GM23338 (cell line): ENCODE measurements around the gene SHOC1. TPM values are rescaled to one million over a fixed set of nuclear protein-coding genes. Genes with fewer than 3 reads are reported as not detected.

Experiments used
- ATAC-seq: fragments of 200-7000 bp; cut with Tn5 transposase; 3 replicates; pipeline ENCODE4 v1.9.1; 2020
- DNase-seq: peaks from one replicate; pipeline ENCODE4 v3.0.0-alpha.2; 2015; ENCODE audit warnings: low spot score
- H2AFZ ChIP-seq: fragments of 200-600 bp; sonication (generic); 2 replicates; pipeline ENCODE4 v1.8.0; 2016; ENCODE audit warnings: antibody characterized with exemption, mild to moderate bottlenecking, moderate library complexity
- H3F3A ChIP-seq: fragments of 200-600 bp; sonication (generic); replicated peaks from 2 replicates; pipeline ENCODE4 v1.8.0; 2017; ENCODE audit warnings: antibody characterized with exemption, mixed run types, low read depth
- H3K27ac ChIP-seq: fragments of 200-600 bp; sonication (generic); 2 replicates; pipeline ENCODE4 v1.6.1; 2016; ENCODE audit warnings: low read depth
- H3K27me3 ChIP-seq: fragments of 200-600 bp; sonication (generic); 2 replicates; pipeline ENCODE4 v1.8.0; 2016; ENCODE audit warnings: mild to moderate bottlenecking, mixed run types, moderate library complexity; ENCODE audit not compliant: insufficient read depth
- H3K36me3 ChIP-seq: fragments of 200-600 bp; sonication (generic); 2 replicates; pipeline ENCODE4 v1.8.0; 2016; ENCODE audit warnings: mild to moderate bottlenecking; ENCODE audit not compliant: insufficient read depth
- H3K4me1 ChIP-seq: fragments of 200-600 bp; sonication (generic); 2 replicates; pipeline ENCODE4 v1.8.0; 2016; ENCODE audit warnings: mild to moderate bottlenecking, moderate library complexity; ENCODE audit not compliant: insufficient read depth
- H3K4me2 ChIP-seq: fragments of 200-600 bp; sonication (generic); 2 replicates; pipeline ENCODE4 v1.7.1; 2017; ENCODE audit warnings: mixed run types
- H3K4me3 ChIP-seq: fragments of 200-600 bp; sonication (generic); 2 replicates; pipeline ENCODE4 v1.6.1; 2016; ENCODE audit warnings: mixed run types
- H3K79me2 ChIP-seq: fragments of 200-600 bp; sonication (generic); replicated peaks from 2 replicates; pipeline ENCODE4 v1.8.0; 2017; ENCODE audit warnings: mild to moderate bottlenecking; ENCODE audit not compliant: insufficient read depth
- H3K9me2 ChIP-seq: fragments of 200-600 bp; sonication (generic); 2 replicates; pipeline ENCODE4 v1.8.0; 2017; ENCODE audit not compliant: insufficient read depth
- H4K20me1 ChIP-seq: fragments of 200-600 bp; sonication (generic); replicated peaks from 2 replicates; pipeline ENCODE4 v1.8.0; 2017; ENCODE audit warnings: mild to moderate bottlenecking; ENCODE audit not compliant: insufficient read depth
- H3K27ac Mint-ChIP-seq: 2 replicates; pipeline ENCODE4 v1.8.0; 2020; ENCODE audit warnings: inconsistent platforms, mild to moderate bottlenecking, moderate library complexity, mixed read lengths
- H3K27me3 Mint-ChIP-seq: 3 replicates; pipeline ENCODE4 v1.8.0; 2022; ENCODE audit warnings: low read depth, mild to moderate bottlenecking, moderate library complexity, mixed read lengths, inconsistent platforms; ENCODE audit not compliant: insufficient read depth, poor library complexity
- H3K36me3 Mint-ChIP-seq: 3 replicates; pipeline ENCODE4 v1.8.0; 2021; ENCODE audit warnings: low read depth, mild to moderate bottlenecking, inconsistent platforms, moderate library complexity, mixed read lengths
- H3K4me1 Mint-ChIP-seq: 3 replicates; pipeline ENCODE4 v1.8.0; 2020; ENCODE audit warnings: mild to moderate bottlenecking, inconsistent platforms, mixed read lengths
- H3K4me3 Mint-ChIP-seq: 3 replicates; pipeline ENCODE4 v1.8.0; 2021; ENCODE audit warnings: moderate library complexity, mild to moderate bottlenecking, inconsistent platforms, mixed read lengths
- H3K9me3 Mint-ChIP-seq: 3 replicates; pipeline ENCODE4 v1.8.0; 2020; ENCODE audit warnings: moderate library complexity, mild to moderate bottlenecking, inconsistent platforms, mixed read lengths
- CREB1 ChIP-seq: fragments of 250-450 bp; sonication (Bioruptor Pico); IDR thresholded peaks from 2 replicates; pipeline ENCODE4 v1.5.0; 2020; ENCODE audit warnings: low read depth, mild to moderate bottlenecking, moderate library complexity
- CTCF ChIP-seq, 2 experiments: fragments of 200-600 bp in 1 of 2; sonication (generic) in 1 of 2; conservative IDR thresholded peaks; 2 replicates each; pipeline versions ENCODE4 v1.5.1 to v1.6.1; 2016 to 2017; ENCODE audit warnings: antibody characterized with exemption in 2 of 2, low read depth in 2 of 2, mild to moderate bottlenecking in 2 of 2, moderate library complexity in 1 of 2
- ETS1 ChIP-seq: IDR thresholded peaks from 2 replicates; pipeline ENCODE4 v1.6.1; 2016; ENCODE audit warnings: antibody characterized with exemption
- EZH2 ChIP-seq: fragments of 200-600 bp; sonication (generic); IDR thresholded peaks from one replicate; pipeline ENCODE4 v1.8.0; 2017; ENCODE audit warnings: antibody characterized with exemption, mild to moderate bottlenecking, low read depth; ENCODE audit not compliant: unreplicated experiment
- EZH2phosphoT487 ChIP-seq: fragments of 200-600 bp; sonication (generic); IDR thresholded peaks from one replicate; pipeline ENCODE4 v1.8.1; 2018; ENCODE audit warnings: antibody characterized with exemption; ENCODE audit not compliant: unreplicated experiment
- JUNB ChIP-seq: IDR thresholded peaks from one replicate; pipeline ENCODE4 v1.6.1; 2016; ENCODE audit warnings: antibody characterized with exemption; ENCODE audit not compliant: unreplicated experiment
- NANOG ChIP-seq: IDR thresholded peaks from 2 replicates; pipeline ENCODE4 v1.6.1; 2016; ENCODE audit warnings: antibody characterized with exemption, borderline replicate concordance
- POLR2AphosphoS5 ChIP-seq: IDR thresholded peaks from 2 replicates; pipeline ENCODE4 v1.6.1; 2016; ENCODE audit warnings: antibody characterized with exemption, low read depth
- REST ChIP-seq: IDR thresholded peaks from one replicate; pipeline ENCODE4 v1.6.1; 2018; ENCODE audit warnings: antibody characterized with exemption; ENCODE audit not compliant: unreplicated experiment
- STAT1 ChIP-seq: IDR thresholded peaks from one replicate; pipeline ENCODE4 v1.6.1; 2016; ENCODE audit warnings: antibody characterized with exemption; ENCODE audit not compliant: unreplicated experiment
- ZNF114 ChIP-seq: fragments of 250-450 bp; sonication (Bioruptor Pico); IDR thresholded peaks from 2 replicates; pipeline ENCODE4 v1.5.0; 2020; ENCODE audit warnings: mild to moderate bottlenecking, moderate library complexity
- ZNF331 ChIP-seq: fragments of 250-450 bp; sonication (Bioruptor Pico); IDR thresholded peaks from 2 replicates; pipeline ENCODE4 v1.5.0; 2020; ENCODE audit warnings: low read depth, mild to moderate bottlenecking, moderate library complexity
- polyA plus RNA-seq: library from polyadenylated mRNA; unstranded; fragments of >200 nt; fragmentation: Nextera tagmentation; extraction: Ambion mirVana; gene quantifications from 2 replicates; pipeline ENCODE4 v1.2.1, GENCODE V29; 2016
- total RNA-seq: library from RNA; depleted of rRNA; stranded (reverse); fragments of >200 nt; shearing (Covaris generic); gene quantifications from 2 replicates; pipeline ENCODE4 v1.2.3, GENCODE V29; 2014

Gene SHOC1
- total and polyA plus RNA-seq, 2 experiments from 2014 or later: 0.39 TPM; not detected in 1

- H3K4me2 ChIP-seq: no peak overlapping the region
- no peak overlapping the region for H3K27ac Mint-ChIP-seq
- ATAC-seq (no peak), DNase-seq (no peak)
- H3F3A ChIP-seq: no peaks in the 10 kb centered on the region
- H3K9me3 Mint-ChIP-seq: no peaks in the 10 kb centered on the region
- H3K27me3 Mint-ChIP-seq: no peaks in the 10 kb centered on the region
- H3K4me1 ChIP-seq: no peaks in the 10 kb centered on the region
- H4K20me1 ChIP-seq: no peaks in the 10 kb centered on the region
- no peak overlapping the region for H3K4me3 ChIP-seq
- no peaks in the 10 kb centered on the region for H3K36me3 ChIP-seq
- no peak overlapping the region for H3K4me3 Mint-ChIP-seq
- no peaks in the 10 kb centered on the region for H3K36me3 Mint-ChIP-seq
- H2AFZ ChIP-seq: no peak overlapping the region
- H3K27me3 ChIP-seq: no peaks in the 10 kb centered on the region
- TF ChIP-seq ZNF331: no peak
- TF ChIP-seq ETS1: no peak
- no peak for TF ChIP-seq STAT1
- TF ChIP-seq CREB1: no peak
- TF ChIP-seq POLR2AphosphoS5: no peak
- H3K9me2 ChIP-seq: no peaks in the 10 kb centered on the region
- no peaks in the 10 kb centered on the region for H3K4me1 Mint-ChIP-seq
- no peaks in the 10 kb centered on the region for H3K79me2 ChIP-seq
- no peak overlapping the region for H3K27ac ChIP-seq
Measured at GRCh38 chr9:111825468-111826145, 30.9 kb upstream of the SHOC1 start.

GRCh38 chr9:111821006-111821528 lies 26.3 kb upstream of the SHOC1 start:
- H3K4me3 Mint-ChIP-seq: no peak overlapping the region
- H3K36me3 Mint-ChIP-seq: no peaks in the 10 kb centered on the region
- H3K27me3 Mint-ChIP-seq: no peaks in the 10 kb centered on the region
- no peaks in the 10 kb centered on the region for H3K9me3 Mint-ChIP-seq
- Histone ChIP-seq H3K79me2 (no peaks in the 10 kb centered on the region), H3K27ac (no peak overlapping the region), H3K4me3 (no peak overlapping the region), H3K4me1 (no peaks in the 10 kb centered on the region), H2AFZ (no peak overlapping the region), H3K9me2 (no peaks in the 10 kb centered on the region; the same call in 1 of the 2 replicates), H4K20me1 (no peaks in the 10 kb centered on the region), H3K27me3 (no peaks in the 10 kb centered on the region), H3F3A (no peaks in the 10 kb centered on the region), H3K4me2 (no peak overlapping the region), H3K36me3 (no peaks in the 10 kb centered on the region)
- DNase-seq (no peak), ATAC-seq (no peak)
- H3K27ac Mint-ChIP-seq: no peak overlapping the region
- H3K4me1 Mint-ChIP-seq: no peaks in the 10 kb centered on the region
- TF ChIP-seq ZNF331 (no peak), JUNB (no peak), ETS1 (no peak), EZH2phosphoT487 (no peak), NANOG (no peak), REST (no peak), ZNF114 (no peak), POLR2AphosphoS5 (no peak), CTCF (conservative IDR thresholded peaks at IDR 0.05; ENCODE audit: low read depth in 2 of 2) (no peak), EZH2 (no peak)
